ENCODE results near the gene ADA.
"Not testable (repeated sequence)": the region's sequence is repeated elsewhere in the genome, so short reads cannot be mapped to it uniquely, and the experiment has no call there.

The ADA gene

GRCh38 chr20:44651684-44652423 lies at the start of gene ADA:
Gene ADA (minus strand): TSS chr20:44651699. CDS start chr20:44651607, 92 bp downstream.
- DNase-seq, result peak; percentile 64 to 72

- DNase-seq, result no peak
These were observed 48.8 kb upstream of the ADA start for GRCh38 chr20:44700306-44700705.

- no peak for DNase-seq
These were observed 46.9 kb upstream of the ADA start for GRCh38 chr20:44698351-44698750.

- DNase-seq, result not testable (repeated sequence)
These were observed 45.5 kb upstream of the ADA start for GRCh38 chr20:44697041-44697440.

DNA sequence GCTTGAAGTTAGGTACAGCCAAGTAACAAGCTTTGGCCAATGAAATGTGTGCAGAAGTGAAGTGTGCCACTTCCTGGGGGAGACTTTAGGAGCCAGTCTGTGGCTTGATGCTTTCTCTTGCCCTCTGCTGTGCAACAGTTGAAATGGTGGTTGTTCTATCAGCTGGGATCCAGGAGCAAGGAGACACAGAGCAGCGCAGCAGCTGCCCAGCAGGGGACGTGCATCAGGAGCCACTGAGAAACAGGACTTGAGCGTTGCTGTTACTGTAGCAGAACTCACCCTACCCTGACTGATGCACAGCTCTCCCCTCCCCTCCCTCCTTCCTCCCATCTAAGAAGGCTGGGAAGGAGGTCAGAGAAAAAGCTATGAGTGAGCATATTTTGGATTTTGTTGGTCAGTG lies 44.8 kb upstream of the ADA start:
- DNase-seq, result no peak

- no peak for DNase-seq
These were observed 44.3 kb upstream of the ADA start for GRCh38 chr20:44695674-44696300.

GRCh38 chr20:44695295-44695673 lies 43.8 kb upstream of the ADA start:
- no peak for DNase-seq

DNA sequence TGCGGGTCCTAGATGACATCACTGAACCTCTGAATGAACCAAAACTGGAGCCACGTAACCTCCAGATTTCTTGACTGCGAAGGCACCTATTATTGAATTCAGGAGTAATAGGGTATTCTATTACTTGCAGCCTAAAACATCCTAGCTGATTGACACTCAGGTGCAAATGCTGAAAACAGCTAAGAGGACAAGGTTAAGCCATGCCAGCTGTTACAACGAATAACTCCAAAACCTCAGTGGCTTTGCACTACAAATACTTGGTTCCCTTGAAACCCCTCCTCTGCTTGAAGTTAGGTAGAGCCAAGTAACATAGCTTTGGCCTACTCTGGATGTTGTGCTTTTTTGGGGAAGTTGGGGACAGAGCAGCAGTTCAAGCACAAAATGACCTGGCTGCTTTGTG lies 42.7 kb upstream of the ADA start:
- no peak for DNase-seq

- no peak for DNase-seq
These were observed 42.1 kb upstream of the ADA start for GRCh38 chr20:44693627-44694026.

- DNase-seq, result no peak
These were observed 41.5 kb upstream of the ADA start for GRCh38 chr20:44692932-44693480.

GRCh38 chr20:44691424-44692423 lies 40.2 kb upstream of the ADA start:
- DNase-seq, result no peak

GRCh38 chr20:44690781-44691423 lies 39.4 kb upstream of the ADA start:
- DNase-seq, result no peak

DNA sequence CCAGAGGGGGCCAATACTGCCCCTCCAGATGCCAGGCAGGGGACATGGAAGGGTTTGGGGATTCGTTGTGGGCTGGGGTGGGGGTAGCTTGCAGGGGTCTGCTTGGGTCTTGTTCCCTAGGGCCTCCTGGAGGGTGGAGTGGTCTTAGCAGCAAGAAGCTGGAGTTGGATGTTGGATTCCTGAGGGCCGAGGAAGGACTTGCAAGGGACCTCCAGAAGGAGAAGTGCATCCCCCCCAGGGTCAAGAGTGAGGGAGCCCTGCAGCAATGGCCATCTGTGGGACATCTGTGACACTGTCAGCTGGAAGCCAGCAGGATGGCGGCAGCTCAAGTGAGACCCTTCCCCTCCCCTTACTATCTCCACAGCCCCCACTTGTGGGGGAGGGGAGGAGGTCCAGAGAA lies 38.3 kb upstream of the ADA start:
- DNase-seq, result no peak

DNA sequence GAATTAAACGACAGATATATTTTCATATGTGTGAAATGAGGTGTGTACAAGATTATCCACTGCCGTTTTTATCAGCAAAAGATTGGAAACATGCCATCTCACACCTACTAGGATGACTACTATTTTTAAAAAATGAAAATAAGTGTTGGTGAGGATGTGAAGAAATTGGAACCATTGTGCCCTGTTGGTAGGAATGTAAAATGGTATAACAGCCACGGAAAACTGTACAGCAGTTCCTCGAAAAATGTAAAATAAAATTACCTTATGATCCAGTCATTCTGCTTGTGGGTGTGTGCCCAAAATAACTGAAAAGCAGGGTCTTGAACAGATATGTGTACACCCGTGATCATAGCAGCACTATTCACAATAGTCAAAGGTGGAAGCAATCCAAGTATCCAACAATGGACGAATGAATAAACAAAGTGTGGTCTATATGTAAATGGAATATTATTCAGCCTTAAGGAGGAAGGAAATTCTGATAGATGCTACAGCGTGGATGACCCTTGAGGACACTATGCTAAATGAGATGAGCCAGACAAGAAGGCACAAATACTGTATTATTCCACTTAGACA lies 36.6 kb upstream of the ADA start:
- DNase-seq, result no peak

DNA sequence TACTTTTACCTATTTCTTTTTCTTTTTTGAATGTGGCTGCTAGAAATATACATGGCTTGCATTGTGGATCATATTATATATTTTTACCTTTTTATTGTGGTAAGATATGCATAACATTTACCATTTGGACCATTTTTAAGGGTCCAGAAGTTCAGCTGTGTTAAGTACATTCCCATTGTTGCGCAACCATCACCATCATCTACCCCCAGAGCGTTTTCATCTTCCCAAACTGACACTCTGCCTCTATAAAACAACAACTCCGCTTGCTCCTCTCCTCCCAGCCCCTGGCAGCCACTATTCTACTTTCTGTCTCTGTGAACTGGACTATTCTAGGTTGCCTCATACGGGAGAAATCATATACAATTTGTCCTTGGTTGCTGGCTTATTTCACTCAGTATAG lies 35.4 kb upstream of the ADA start:
- DNase-seq, result no peak

- DNase-seq, result no peak
These were observed 32.8 kb upstream of the ADA start for GRCh38 chr20:44684047-44684967.

DNA sequence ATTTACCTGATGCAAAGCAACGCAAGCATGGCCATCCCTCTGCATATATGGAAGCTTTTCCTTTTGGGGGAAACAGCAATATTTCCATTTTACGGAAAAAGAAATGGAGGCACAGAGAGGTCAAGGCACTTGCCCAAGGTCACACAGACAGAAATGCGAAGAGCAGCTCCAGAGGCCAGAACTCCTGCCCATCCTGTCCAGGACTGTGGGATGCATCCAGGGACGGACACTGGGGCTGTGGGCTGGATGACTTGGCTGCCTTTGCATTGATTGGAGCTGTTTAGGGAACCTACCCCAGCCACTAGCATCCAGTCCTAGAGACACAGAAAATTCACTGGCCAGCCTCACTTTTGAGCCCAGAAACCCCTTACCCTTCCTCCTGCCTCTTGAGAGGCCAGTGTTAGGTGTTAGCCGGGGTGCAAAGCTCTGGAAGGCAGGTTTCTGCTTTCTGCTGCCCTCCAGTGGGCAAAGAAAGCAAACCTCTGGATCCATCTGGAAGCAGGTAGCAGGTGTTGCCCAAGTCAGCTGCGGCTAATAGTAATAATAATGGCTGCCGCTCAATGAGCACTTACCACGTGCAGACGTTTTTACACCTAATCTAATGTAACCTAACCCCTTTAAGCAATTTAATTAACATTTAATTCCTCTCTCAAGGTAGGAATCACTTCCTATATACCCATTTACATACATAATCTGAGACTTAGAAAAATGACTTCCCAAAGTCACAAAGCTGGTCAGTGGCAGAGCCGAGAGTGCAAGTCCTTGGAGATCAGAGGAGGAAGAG lies 32.0 kb upstream of the ADA start:
- DNase-seq, result peak; percentile 68 to 74

DNA sequence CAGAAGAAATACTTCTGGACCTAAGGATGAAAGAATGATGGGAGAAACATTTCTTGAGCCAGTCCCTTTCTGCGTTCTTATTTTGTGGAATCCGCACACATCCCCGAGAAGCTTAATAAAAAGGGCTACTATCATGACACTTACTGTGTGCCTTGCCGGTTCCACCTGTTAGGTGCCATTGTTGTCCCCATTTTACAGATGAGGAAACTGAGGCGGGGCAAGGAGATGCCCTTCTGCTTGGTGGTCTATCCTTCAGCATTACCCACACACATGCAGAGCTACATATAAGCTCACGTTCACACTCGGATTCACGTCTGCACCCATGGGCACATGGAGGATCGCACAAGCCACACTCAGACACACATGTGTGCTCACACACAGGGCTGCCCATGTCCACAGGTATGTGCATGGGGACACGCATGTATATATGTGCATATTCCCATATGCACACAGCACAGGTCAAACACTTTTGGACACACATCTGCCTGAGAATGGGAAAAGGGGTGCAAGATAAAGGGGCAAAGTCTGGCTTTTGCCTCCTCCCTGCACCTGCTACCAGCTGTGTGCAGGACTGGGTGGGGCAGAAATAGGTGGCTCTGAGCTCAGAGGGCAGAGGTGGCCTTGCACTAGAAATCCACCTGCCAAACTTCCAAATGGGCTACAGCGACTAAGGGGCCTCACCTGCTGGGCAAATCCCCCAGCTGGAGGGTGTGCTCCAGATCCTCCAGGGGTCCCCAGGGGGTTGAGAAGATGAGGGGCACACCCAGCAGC lies 30.5 kb upstream of the ADA start:
- no peak for DNase-seq

- no peak for DNase-seq
These were observed 27.6 kb upstream of the ADA start for GRCh38 chr20:44678990-44679611.

Measured in activated T-cell treated with anti-CD3 and anti-CD28 coated beads, Interleukin-2, amount 50 U/mL, for 48 hours (primary cell).